ENCODE data around the gene ZNF862. TPM values are rescaled to one million over a fixed set of nuclear protein-coding genes. Genes with fewer than 3 reads are reported as not detected.

The ZNF862 gene
- total RNA-seq, 1 donor, result 8.8 TPM

DNA sequence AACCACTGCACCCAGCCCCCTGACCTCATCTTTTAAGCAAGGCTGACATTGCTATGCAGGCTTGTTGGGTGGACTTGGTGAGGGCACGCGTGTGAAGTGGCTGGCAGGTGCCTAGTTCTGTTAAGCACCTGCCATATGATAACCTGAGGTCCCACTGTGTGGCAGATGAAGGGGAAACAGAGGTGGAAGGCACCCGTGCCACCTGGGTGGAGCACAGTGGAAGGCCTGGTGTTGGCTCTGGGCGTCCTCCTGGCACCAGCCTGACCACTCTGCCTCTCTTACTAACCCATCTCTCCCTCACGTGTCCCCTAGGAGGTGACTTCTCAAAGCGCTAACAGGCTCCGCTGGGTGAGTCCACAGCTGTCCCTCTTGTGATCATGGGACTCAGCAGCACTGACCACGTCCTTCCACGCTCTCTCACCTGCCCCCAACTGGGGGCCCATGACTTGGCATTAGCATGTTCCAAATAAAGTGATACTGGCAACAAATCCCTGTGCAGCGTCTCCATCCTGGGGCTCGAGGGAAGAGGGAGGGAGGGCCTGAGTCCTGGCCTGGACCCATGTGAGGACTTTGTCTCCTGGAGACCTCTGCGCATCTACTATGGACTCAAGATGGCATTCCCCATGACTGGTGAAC is 4.6 kb upstream of the ZNF862 start:
- no peak for DNase-seq (ENCODE audit: low read depth)
- no peak overlapping the region for H3K4me3 ChIP-seq (ENCODE audit: low read depth, low read length)
- no peak for TF ChIP-seq CTCF (IDR thresholded peaks at IDR 0.05; ENCODE audit: insufficient read depth, low read length)

DNA sequence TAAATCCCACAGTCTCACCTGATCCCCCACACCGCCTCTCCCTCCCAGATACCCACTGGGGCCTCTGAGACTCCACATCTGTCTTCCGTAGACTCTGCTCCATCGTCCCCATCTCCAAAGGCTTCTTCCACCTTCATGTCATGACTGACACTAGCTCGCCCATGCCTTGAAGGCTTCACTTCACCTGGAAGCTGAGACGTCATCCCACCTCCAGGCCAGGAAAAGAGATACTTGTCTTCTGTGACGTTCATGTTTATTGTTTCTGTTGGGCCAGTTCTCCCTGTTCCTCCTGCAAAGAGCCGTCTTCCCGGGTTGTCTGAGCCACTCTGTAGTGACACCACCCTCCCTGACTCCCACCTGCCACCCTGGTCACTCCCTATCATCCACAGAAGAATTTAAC is 3.6 kb upstream of the ZNF862 start:
- DNase-seq (ENCODE audit: low read depth), result no peak
- TF ChIP-seq CTCF (IDR thresholded peaks at IDR 0.05; ENCODE audit: insufficient read depth, low read length), result no peak
- H3K4me3 ChIP-seq (ENCODE audit: low read depth, low read length), result no peak overlapping the region

DNA sequence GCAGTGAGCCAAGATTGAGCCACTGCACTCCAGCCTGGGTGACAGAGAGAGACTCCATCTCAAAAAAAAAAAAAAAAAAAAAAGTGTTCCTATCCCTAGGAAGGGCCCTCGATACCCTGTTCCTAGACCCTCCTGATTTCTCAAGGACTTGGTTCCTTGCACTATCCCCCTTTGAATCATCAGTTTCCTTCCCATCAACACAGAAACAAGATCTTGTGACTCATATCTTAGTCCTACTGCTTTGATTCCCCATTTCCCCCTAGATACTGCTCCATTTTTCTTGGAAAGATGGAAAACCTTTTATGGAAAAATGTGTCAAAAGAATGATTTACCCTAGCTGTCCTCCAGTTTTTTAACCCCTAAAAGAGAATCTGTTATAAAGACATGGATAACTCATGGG is 1.7 kb upstream of the ZNF862 start:
- no peak for DNase-seq (ENCODE audit: low read depth)
- no peak for TF ChIP-seq CTCF (IDR thresholded peaks at IDR 0.05; ENCODE audit: insufficient read depth, low read length)
- no peak overlapping the region for H3K4me3 ChIP-seq (ENCODE audit: low read depth, low read length)

DNA sequence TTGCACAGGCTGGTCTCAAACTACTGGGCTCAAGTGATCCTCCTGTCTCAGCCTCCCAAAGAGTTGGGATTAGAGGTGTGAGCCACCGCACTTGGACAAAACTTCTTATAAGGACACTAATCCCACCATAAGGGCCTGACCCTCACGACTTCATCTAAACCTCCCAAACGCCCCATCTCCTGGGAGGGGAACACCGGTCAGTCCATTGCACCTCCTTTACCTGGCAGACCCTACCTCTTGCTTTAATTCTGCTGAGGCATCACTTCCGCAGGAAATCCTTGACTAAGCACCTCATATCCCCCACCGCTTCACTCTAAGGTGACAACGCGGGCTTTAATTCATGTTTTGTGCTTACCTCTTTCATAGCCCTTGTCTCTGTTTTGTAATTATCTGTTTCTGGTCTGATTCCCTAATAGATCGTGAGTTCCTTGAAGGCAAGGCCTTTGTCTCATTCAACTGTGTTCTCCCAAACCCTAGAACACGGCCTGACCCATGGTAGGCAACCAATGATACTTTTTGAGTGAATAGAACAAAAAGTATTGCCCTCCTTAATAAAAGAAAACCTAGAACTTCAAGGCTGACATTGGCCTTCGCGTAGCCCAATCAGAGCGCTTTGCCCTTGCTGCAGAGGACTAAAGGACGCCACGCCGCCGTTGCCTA is 481 bp upstream of the ZNF862 start:
- H3K4me3 ChIP-seq (ENCODE audit: low read depth, low read length), result no peak overlapping the region
- no peak for TF ChIP-seq CTCF (IDR thresholded peaks at IDR 0.05; ENCODE audit: insufficient read depth, low read length)
- DNase-seq (ENCODE audit: low read depth), result no peak

DNA sequence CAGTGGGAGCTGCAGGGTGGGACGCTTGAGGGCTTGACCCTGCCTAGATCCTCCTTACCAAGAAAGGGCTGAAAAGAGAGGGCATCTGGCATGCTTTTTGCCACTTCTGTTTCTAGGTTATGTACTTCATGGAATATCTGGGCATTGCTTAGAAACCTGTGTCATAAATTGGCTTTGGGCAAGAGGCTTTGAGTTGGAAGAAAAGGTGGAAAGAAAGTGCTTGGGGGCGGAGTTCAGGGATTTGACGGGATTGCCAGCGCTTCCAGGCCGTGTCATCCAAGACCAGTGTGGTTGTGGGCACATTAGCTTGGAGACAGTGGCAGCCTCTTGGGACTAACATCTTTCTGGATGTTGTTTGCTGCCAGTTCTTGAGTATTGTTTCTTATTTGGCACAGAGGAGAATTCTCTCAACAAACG is 825 bp downstream of the ZNF862 start:
- peak overlapping the region; percentile 93 for H3K4me3 ChIP-seq (ENCODE audit: low read depth, low read length)
- TF ChIP-seq CTCF (IDR thresholded peaks at IDR 0.05; ENCODE audit: insufficient read depth, low read length), result no peak
- DNase-seq (ENCODE audit: low read depth), result peak; percentile 18

DNA sequence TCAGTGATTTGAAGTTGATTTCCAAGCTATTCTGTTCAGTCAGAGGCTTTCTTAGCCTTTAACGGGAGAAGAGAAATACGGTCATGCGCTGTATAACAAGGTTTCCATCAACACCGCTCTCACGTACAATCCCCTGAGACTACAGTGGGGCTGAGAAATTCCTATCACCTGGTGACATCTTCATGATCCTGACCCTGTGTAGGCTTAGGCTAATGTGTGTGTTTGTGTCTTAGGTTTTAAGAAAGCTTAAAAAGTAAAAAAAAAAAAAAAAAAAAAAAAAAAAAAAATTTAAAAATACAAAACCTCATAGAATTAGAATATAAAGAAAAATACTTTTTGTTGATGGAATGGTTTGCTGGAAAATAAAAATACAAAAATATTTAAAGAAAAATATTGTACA is 1.8 kb downstream of the ZNF862 start:
- DNase-seq (ENCODE audit: low read depth), result no peak
- no peak overlapping the region for H3K4me3 ChIP-seq (ENCODE audit: low read depth, low read length)
- no peak for TF ChIP-seq CTCF (IDR thresholded peaks at IDR 0.05; ENCODE audit: insufficient read depth, low read length)

Data from fibroblast of the aortic adventitia (primary cell).